Heart left ventricle (tissue), 13 donors: ENCODE results near the gene BTBD6.

Experiments used
- POLR2A ChIP-seq, 2 donors: fragments of 450-650 bp; IDR thresholded peaks; one replicate each; pipeline ENCODE4 v1.6.1; 2017; ENCODE audit warnings: antibody characterized with exemption in 2 of 2, mild to moderate bottlenecking in 2 of 2, moderate library complexity in 2 of 2
- TF ChIP-seq, protein P1 (sequence below), 12 donors: fragments of 200-600 bp; sonication (generic) in 4 of 12; IDR thresholded peaks; one replicate each; pipeline versions ENCODE4 v1.5.0 to v1.8.0; 2018 to 2022; ENCODE audit warnings: antibody characterized with exemption in 12 of 12, mild to moderate bottlenecking in 5 of 12
- donor health status: ischemic (EF 13 %, LVEDD 7.1; RV severe dilation, severe dysfunction).
- donor health status: DM: no; HTN: yes; CAD: no.
- donor health status: DM: no; HTN: no; CAD: no.
- donor health status: ischemic (EF 25% LVEDD 6.9; RV normal size, moderate dysfunction).
- donor health status: ischemic (EF 25% LVEDD 5.7; RV mildly dilated, moderate dysfunction).
- donor health status: ischemic (EF 35%, LVEDD 5.7; RV mildly dilated, moderate dysfunction).
- donor health status: nonischemic (EF 11% LVEDD 7.7; RV severe dilation, severe dysfunction).
- donor health status: DM: yes; HTN: yes; CAD: no.
- donor health status: PGD.
- donor health status: ischemic (EF 29% LVEDD 5.4; RV normal size, mild dysfunction).
- donor health status: nonischemic (EF 23%, LVEDD 6.1; RV moderate dilation, normal function).

GRCh38 chr14:105282098-105282725, 33.9 kb downstream of the BTBD6 start:
- TF ChIP-seq, protein P1, sequence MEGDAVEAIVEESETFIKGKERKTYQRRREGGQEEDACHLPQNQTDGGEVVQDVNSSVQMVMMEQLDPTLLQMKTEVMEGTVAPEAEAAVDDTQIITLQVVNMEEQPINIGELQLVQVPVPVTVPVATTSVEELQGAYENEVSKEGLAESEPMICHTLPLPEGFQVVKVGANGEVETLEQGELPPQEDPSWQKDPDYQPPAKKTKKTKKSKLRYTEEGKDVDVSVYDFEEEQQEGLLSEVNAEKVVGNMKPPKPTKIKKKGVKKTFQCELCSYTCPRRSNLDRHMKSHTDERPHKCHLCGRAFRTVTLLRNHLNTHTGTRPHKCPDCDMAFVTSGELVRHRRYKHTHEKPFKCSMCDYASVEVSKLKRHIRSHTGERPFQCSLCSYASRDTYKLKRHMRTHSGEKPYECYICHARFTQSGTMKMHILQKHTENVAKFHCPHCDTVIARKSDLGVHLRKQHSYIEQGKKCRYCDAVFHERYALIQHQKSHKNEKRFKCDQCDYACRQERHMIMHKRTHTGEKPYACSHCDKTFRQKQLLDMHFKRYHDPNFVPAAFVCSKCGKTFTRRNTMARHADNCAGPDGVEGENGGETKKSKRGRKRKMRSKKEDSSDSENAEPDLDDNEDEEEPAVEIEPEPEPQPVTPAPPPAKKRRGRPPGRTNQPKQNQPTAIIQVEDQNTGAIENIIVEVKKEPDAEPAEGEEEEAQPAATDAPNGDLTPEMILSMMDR (IDR thresholded peaks at IDR 0.05), result peak in 2 of 12 donors; percentile 3 to 9
- no peak for TF ChIP-seq POLR2A (IDR thresholded peaks at IDR 0.05)
